A673 (cell line): ENCODE data around the gene TOMM34.

Experiments
- CTCF ChIP-seq: fragments of 300-800, 200-600 bp; sonication (generic); conservative IDR thresholded peaks from 2 replicates; pipeline ENCODE4 v1.5.1; 2017; ENCODE audit warnings: low read depth, mild to moderate bottlenecking, antibody characterized with exemption, low read length, moderate library complexity, mixed read lengths
- EZH2 ChIP-seq: fragments of 200-600 bp; sonication (generic); IDR thresholded peaks from 2 replicates; pipeline ENCODE4 v1.6.1; 2017; ENCODE audit warnings: borderline replicate concordance, low read depth, mild to moderate bottlenecking, mixed read lengths, antibody characterized with exemption, low read length; ENCODE audit not compliant: poor library complexity, severe bottlenecking

GRCh38 chr20:44983093-44983674 lies 23.0 kb upstream of the TOMM34 start:
- no peak for TF ChIP-seq CTCF
- TF ChIP-seq EZH2, result no peak
